Activated CD4-positive, alpha-beta T cell treated with anti-CD3 and anti-CD28 coated beads, Interleukin-2, amount 50 U/mL, for 1 hour (primary cell): ENCODE measurements around the gene ABCA8.

ENCODE experiments used
- DNase-seq: peaks from one replicate; pipeline ENCODE4 v3.0.0-alpha.2; 2020

Gene ABCA8

DNA sequence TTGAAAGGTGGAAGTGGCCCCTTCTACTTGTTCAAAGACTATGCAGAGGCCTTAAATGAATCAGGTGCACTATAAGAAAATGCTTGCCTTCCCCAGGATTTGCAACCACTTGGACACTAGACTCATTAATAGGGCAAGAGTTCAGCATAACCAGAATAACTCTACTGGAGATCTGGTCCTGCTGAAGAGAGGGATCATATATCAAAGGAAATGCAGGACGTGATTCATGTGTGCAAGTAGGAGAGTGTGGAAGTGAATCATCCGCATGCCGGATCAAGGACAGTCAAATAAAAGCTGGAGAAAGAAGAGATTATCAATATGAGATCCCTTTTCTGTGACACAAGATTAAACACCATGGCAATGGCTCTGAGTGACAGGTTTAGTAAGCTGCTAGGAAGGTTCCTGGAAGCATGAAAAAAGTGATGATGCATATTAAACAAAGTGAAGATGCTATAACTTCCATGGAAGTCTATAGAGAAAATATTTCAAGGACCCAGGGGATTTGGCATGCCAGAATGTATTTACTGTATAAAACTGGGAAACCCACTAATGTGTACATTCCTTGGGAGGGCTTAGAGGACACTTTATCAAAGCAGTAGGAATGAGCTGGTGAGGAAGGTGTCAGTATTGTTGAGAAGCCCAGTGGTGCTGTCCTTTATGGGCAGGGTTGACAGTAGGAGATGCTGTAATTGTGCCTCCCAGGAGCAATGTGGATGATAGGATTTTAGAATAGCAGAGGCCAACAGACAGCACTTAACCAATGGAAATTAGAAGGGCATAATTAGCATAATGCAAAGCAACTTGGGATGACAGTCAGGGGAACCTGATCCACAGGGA lies 133.1 kb downstream of the ABCA8 start:
- DNase-seq = no peak

DNA sequence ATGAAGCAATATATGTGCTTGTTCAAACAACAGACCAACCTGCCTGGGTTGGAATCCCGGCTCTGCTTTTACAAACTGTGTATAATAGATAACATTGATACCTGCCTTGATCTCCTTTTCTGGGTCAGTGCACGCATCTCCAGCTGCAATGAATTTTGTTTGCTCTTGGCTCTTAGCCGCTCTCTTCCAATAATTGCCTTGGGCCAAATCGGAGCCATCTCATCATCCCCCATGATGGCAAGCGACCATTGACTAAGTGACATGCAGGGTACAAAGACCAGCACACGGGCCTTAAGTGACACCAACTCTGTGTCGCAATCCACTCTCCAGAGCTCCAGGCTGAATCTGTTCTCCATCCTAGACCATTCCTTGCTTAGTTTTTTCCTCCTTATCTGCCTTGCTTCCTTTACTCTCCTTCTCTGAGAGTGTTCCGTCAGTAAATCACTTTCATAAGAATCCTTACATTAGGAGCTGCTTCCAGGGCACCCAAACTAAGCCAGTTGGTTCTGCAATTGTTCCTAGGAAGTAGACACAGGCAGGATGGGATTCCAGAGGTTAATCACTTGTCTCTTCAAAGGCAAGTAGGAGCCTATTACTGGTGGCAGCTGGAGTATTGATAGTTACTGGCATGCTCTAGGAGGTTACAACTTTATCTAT lies 134.2 kb downstream of the ABCA8 start:
- no peak for DNase-seq

DNA sequence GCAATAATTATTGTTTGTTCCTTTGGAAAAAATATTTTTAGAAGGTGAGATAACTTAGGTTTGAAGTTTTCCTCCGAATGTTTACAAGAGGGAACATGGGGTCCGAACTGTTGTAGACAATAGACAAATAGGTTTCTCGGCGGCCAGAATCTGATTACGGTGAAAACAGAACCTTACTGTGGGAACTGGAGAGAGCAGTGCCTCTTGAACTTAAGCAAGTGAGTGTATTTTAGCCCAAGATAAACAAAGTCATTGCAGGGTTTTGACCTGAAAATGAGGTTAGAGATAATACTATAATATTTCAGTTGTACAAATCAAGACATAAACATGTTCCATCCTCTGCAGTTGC lies 134.7 kb downstream of the ABCA8 start:
- no peak for DNase-seq

DNA sequence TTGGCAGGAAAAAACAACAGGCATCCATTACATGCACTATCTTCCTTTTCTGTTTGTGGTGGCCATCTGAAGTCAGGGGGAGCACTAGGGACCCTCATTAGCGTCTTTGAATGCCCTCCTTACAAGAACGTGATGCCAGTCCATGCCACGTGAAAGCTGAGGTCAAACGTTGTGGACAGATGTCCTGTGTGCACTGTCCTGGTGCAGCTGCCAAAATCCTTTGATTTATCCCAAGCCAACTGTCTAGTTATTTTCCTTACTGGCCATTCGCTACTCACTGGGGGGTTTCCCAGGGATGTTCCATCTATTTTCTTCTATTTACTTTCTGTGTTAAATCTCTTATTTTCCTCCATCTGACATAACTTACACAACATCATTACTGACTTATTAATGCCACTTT lies 135.7 kb downstream of the ABCA8 start:
- DNase-seq = no peak
